Activated T-cell treated with anti-CD3 and anti-CD28 coated beads, Interleukin-2, amount 50 U/mL, for 4 hours (primary cell): ENCODE results near the gene TRNAU1AP. TPM values are rescaled to one million over a fixed set of nuclear protein-coding genes. Genes with fewer than 3 reads are reported as not detected.
"Not testable (repeated sequence)": the region's sequence is repeated elsewhere in the genome, so short reads cannot be mapped to it uniquely, and the experiment has no call there.

Source experiments
- ATAC-seq, 2 donors: fragments of 200-7000 bp; cut with Tn5 transposase; one replicate each; pipeline ENCODE4 v1.10.0; 2021
- DNase-seq: peaks from one replicate; pipeline ENCODE4 v3.0.0-alpha.2; 2020
- H3K27me3 Mint-ChIP-seq: one replicate; pipeline ENCODE4 v1.8.0; 2021; ENCODE audit warnings: low read depth, mixed read lengths
- H3K36me3 Mint-ChIP-seq: one replicate; pipeline ENCODE4 v1.8.0; 2022; ENCODE audit warnings: mixed read lengths; ENCODE audit not compliant: insufficient read depth
- H3K4me1 Mint-ChIP-seq: one replicate; pipeline ENCODE4 v1.8.0; 2021; ENCODE audit warnings: low read depth, mixed read lengths
- H3K4me3 Mint-ChIP-seq: one replicate; pipeline ENCODE4 v1.8.0; 2021; ENCODE audit warnings: mild to moderate bottlenecking, moderate library complexity, mixed read lengths
- H3K9me3 Mint-ChIP-seq: one replicate; pipeline ENCODE4 v1.8.0; 2021; ENCODE audit warnings: mixed read lengths
- total RNA-seq, 3 donors: library from RNA; stranded (reverse); gene quantifications; one replicate each; pipeline ENCODE4 v1.2.1, GENCODE V29; 2021

Gene TRNAU1AP
- total RNA-seq, 3 donors from 2014 or later: 37.4 to 44.1 (median 37.7) TPM

DNA sequence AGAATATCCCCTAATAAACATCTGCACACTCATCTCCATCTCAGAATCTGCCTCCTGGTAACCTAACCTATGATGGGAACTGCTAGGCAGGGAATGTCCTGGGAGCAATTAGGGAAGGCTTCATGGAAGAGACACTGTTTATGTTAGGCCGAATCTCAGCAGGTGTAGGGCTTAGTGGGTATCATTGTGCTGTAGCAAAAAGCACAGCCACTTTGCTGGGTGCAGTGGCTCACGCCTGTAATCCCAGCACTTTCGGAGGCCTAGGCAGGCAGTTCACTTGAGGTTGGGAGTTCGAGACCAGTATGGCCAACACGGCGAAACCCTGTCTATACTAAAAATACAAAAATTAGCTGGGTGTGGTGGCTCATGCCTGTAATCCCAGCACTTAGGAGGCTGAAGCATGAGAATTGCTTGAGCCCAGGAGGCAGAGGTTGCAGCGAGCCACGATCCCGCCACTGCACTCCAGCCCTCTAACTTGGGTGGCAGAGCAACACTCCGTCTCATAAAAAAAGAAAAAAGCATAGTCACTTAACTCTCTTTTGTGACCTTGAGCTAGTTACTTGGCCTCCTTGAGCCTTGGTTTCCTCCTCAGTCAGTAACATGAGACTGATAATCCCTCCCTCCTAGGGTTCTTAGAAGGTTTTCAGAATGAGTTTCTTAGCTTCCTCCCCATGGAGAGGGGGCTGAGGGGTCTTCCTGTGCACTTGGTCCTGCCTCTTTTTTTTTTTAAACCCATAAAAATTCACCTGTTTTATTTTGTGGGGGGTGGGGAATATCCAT lies 42.7 kb downstream of the TRNAU1AP start:
- ATAC-seq (no peak), DNase-seq (no peak)
- Mint-ChIP-seq H3K27me3 (peaks cover 4% of the 10 kb centered on the region), H3K36me3 (peaks cover 4% of the 10 kb centered on the region), H3K4me3 (no peak overlapping the region), H3K4me1 (peaks cover 7% of the 10 kb centered on the region), H3K9me3 (no peaks in the 10 kb centered on the region)

DNA sequence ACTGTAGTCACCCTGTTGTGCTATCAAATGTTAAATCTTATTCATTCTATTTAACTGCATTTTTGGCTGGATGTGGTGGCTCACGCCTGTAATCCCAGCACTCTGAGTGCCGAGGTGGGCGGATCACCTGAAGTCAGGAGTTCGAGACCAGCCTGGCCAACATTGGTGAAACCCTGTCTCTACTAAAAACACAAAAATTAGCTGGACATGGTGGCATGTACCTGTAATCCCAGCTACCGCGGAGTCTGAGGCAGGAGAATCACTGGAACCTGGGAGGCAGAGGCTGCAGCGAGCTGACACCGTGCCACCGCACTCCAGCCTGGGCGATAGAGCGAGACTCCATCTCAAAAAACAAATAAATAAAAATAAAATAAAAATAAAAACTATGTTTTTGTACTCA lies 43.4 kb downstream of the TRNAU1AP start:
- ATAC-seq, DNase-seq, H3K36me3 Mint-ChIP-seq, H3K4me3 Mint-ChIP-seq, H3K27me3 Mint-ChIP-seq, H3K4me1 Mint-ChIP-seq, H3K9me3 Mint-ChIP-seq: not testable (repeated sequence)

DNA sequence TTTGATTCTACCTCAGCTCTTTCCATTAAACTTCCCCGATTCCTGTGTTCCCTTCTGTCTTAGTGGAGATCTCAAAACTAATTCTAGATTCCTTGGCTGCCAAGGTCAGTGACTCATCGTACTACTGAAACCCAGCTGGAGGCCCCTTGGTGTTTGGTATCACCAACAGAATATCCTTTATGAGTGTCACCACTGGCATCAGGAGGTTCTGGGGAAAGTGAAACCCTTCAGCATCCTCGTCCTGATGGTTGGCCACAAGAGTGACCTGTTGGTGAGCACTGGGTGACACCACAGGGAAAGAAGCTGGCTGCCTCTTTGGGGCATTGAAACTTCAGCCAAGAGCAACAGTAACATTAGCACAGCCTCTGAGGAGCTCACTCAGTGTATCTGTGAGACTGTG lies 48.8 kb downstream of the TRNAU1AP start:
- H3K36me3 Mint-ChIP-seq: peaks cover 21% of the 10 kb centered on the region
- no peaks in the 10 kb centered on the region for H3K4me1 Mint-ChIP-seq
- ATAC-seq (peak; percentile 48 to 52), DNase-seq (no peak)
- H3K4me3 Mint-ChIP-seq: no peak overlapping the region
- no peaks in the 10 kb centered on the region for H3K9me3 Mint-ChIP-seq
- no peaks in the 10 kb centered on the region for H3K27me3 Mint-ChIP-seq

GRCh38 chr1:28602536-28603439 lies 49.9 kb downstream of the TRNAU1AP start:
- no peaks in the 10 kb centered on the region for H3K4me1 Mint-ChIP-seq
- DNase-seq: no peak
- no peaks in the 10 kb centered on the region for H3K9me3 Mint-ChIP-seq
- H3K36me3 Mint-ChIP-seq: peaks cover 21% of the 10 kb centered on the region
- ATAC-seq: no peak
- H3K27me3 Mint-ChIP-seq: no peaks in the 10 kb centered on the region
- no peak overlapping the region for H3K4me3 Mint-ChIP-seq

GRCh38 chr1:28604411-28604810 lies 51.5 kb downstream of the TRNAU1AP start:
- Mint-ChIP-seq H3K4me3 (no peak overlapping the region), H3K27me3 (no peaks in the 10 kb centered on the region), H3K36me3 (peaks cover 21% of the 10 kb centered on the region), H3K4me1 (no peaks in the 10 kb centered on the region), H3K9me3 (no peaks in the 10 kb centered on the region)
- ATAC-seq: no peak
- no peak for DNase-seq

GRCh38 chr1:28604962-28605361 lies 52.1 kb downstream of the TRNAU1AP start:
- H3K4me3 Mint-ChIP-seq: no peak overlapping the region
- ATAC-seq (no peak), DNase-seq (no peak)
- H3K9me3 Mint-ChIP-seq: no peaks in the 10 kb centered on the region
- H3K27me3 Mint-ChIP-seq: no peaks in the 10 kb centered on the region
- peaks cover 23% of the 10 kb centered on the region for H3K36me3 Mint-ChIP-seq
- H3K4me1 Mint-ChIP-seq: no peaks in the 10 kb centered on the region

- no peaks in the 10 kb centered on the region for H3K9me3 Mint-ChIP-seq
- H3K27me3 Mint-ChIP-seq: no peaks in the 10 kb centered on the region
- no peak for ATAC-seq
- H3K4me3 Mint-ChIP-seq: no peak overlapping the region
- H3K4me1 Mint-ChIP-seq: no peaks in the 10 kb centered on the region
- DNase-seq: no peak
- peaks cover 20% of the 10 kb centered on the region for H3K36me3 Mint-ChIP-seq
Measured at GRCh38 chr1:28606771-28607170, 53.9 kb downstream of the TRNAU1AP start.

DNA sequence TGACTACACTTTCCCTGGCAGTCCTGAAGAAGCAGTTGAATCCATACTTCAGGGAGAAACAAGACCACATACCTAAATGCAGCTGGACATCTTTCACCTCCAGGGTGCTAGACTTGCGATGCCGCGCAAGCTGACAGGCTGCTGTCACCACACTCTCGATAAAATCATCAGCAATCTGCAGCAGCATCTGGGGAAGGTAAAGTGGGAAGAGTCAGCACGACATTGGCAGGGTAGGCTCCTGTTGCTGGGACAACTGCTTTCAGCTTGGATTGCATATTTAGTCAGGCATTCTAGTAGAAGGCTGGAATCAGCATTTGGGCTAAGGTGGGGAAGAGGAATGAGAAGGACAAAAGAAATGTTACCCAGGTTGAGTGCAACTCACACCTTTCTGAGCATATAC lies 60.3 kb downstream of the TRNAU1AP start:
- peaks cover 24% of the 10 kb centered on the region for H3K36me3 Mint-ChIP-seq
- no peaks in the 10 kb centered on the region for H3K9me3 Mint-ChIP-seq
- ATAC-seq (no peak), DNase-seq (no peak)
- no peaks in the 10 kb centered on the region for H3K4me1 Mint-ChIP-seq
- H3K4me3 Mint-ChIP-seq: no peak overlapping the region
- H3K27me3 Mint-ChIP-seq: no peaks in the 10 kb centered on the region

Other genes starting within 250 kb of the TRNAU1AP start
- gene MED18, start 224.0 kb upstream of the TRNAU1AP start, total RNA-seq: 10 to 100 TPM; 11.6 to 14.7 (median 11.7) TPM
- gene PHACTR4, start 183.3 kb upstream of the TRNAU1AP start, total RNA-seq: 10 to 100 TPM; 19.7 to 23.2 (median 22.4) TPM
- 100 to 1,000 TPM; 106 to 149 (median 139) TPM for gene RCC1, start 47.0 kb upstream of the TRNAU1AP start, total RNA-seq
- gene RAB42, start 39.2 kb downstream of the TRNAU1AP start, total RNA-seq: not detected
- gene TAF12, start 90.0 kb downstream of the TRNAU1AP start, total RNA-seq: 10 to 100 TPM; 34.4 to 38.9 (median 36.5) TPM
- gene RNU11, start 95.5 kb downstream of the TRNAU1AP start, total RNA-seq: not detected
- gene GMEB1, start 115.7 kb downstream of the TRNAU1AP start, total RNA-seq: 10 to 100 TPM; 19.5 to 22.9 (median 20.8) TPM
- 100 to 1,000 TPM in 1 of 3 donors, 10 to 100 TPM in 2; 99.4 to 101 (median 99.8) TPM for gene YTHDF2, start 183.9 kb downstream of the TRNAU1AP start, total RNA-seq